Lung (tissue), 12 donors: ENCODE measurements around the gene TBL1Y. TPM values are rescaled to one million over a fixed set of nuclear protein-coding genes. Genes with fewer than 3 reads are reported as not detected.

Experiments
- ATAC-seq: fragments of 200-7000 bp; cut with Tn5 transposase; one replicate; pipeline ENCODE4 v1.9.1; 2020; ENCODE audit warnings: moderate number of reproducible peaks; ENCODE audit not compliant: insufficient read depth, low FRiP score
- DNase-seq, 3 donors: peaks; one replicate each; pipeline ENCODE4 v3.0.0-alpha.2; 2013 to 2017
- H3K27ac ChIP-seq, 2 donors: one replicate each; pipeline ENCODE4 v1.5.1; 2013; ENCODE audit warnings: mild to moderate bottlenecking in 2 of 2, moderate library complexity in 2 of 2, control low read depth in 1 of 2, inconsistent platforms in 1 of 2, low read depth in 1 of 2, low read length in 1 of 2
- H3K27me3 ChIP-seq, 3 donors: one replicate each; pipeline ENCODE4 v1.5.1; 2013; ENCODE audit warnings: low read length in 2 of 3; ENCODE audit not compliant: control insufficient read depth in 3 of 3, insufficient read depth in 3 of 3
- H3K36me3 ChIP-seq, 4 donors: one replicate each; pipeline ENCODE4 v1.5.1; 2013; ENCODE audit warnings: low read length in 4 of 4, mild to moderate bottlenecking in 1 of 4, moderate library complexity in 1 of 4; ENCODE audit not compliant: control insufficient read depth in 4 of 4, insufficient read depth in 4 of 4
- H3K4me1 ChIP-seq, 5 donors: one replicate each; pipeline ENCODE4 v1.5.1; 2013; ENCODE audit warnings: low read length in 5 of 5, mild to moderate bottlenecking in 2 of 5, moderate library complexity in 1 of 5; ENCODE audit not compliant: control insufficient read depth in 5 of 5, insufficient read depth in 5 of 5
- H3K4me3 ChIP-seq: one replicate; pipeline ENCODE4 v1.5.1; 2013; ENCODE audit warnings: mild to moderate bottlenecking, control low read depth, moderate library complexity
- H3K9ac ChIP-seq, 2 donors: one replicate each; pipeline ENCODE4 v1.5.1; 2013; ENCODE audit warnings: low read length in 2 of 2, control low read depth in 1 of 2; ENCODE audit not compliant: insufficient read depth in 1 of 2
- H3K9me3 ChIP-seq, 4 donors: one replicate each; pipeline ENCODE4 v1.5.1; 2013; ENCODE audit warnings: low read length in 3 of 4, mild to moderate bottlenecking in 1 of 4, moderate library complexity in 1 of 4; ENCODE audit not compliant: control insufficient read depth in 4 of 4, insufficient read depth in 3 of 4
- WGBS, 2 donors: extraction: QIAGEN DNeasy Blood & Tissue Kit; methylation state at CpG; one replicate each; pipeline ENCODE4 v1.1.7; 2013; 5-methylcytosine and 5-hydroxymethylcytosine counted together
- polyA plus RNA-seq, 2 donors: library from polyadenylated mRNA; stranded (reverse); fragments of 200-250 nt; gene quantifications; one replicate each; pipeline ENCODE4 v1.2.1, GENCODE V29; 2013
- total RNA-seq, 2 donors: library from RNA; depleted of rRNA in 1 of 2; stranded (reverse); fragments of >200 nt in 1 of 2; gene quantifications; one replicate each; pipeline ENCODE4 v1.2.1, GENCODE V29; 2014 to 2021
- TF ChIP-seq, protein P1 (sequence below): IDR thresholded peaks from 2 replicates; pipeline ENCODE4 v1.5.1; 2012; ENCODE audit warnings: mild to moderate bottlenecking; ENCODE audit errors: control extremely low read depth, extremely low read depth
- donor health status: control.
- donor health status: control.
- donor health status: Bipolar disorder and iron deficiency.
- donor health status: healthy.
- donor health status: DM: yes; HTN: yes; CAD: no.

Gene TBL1Y
- total and polyA plus RNA-seq, 4 donors, result 0.18 TPM; not detected in 3

DNA sequence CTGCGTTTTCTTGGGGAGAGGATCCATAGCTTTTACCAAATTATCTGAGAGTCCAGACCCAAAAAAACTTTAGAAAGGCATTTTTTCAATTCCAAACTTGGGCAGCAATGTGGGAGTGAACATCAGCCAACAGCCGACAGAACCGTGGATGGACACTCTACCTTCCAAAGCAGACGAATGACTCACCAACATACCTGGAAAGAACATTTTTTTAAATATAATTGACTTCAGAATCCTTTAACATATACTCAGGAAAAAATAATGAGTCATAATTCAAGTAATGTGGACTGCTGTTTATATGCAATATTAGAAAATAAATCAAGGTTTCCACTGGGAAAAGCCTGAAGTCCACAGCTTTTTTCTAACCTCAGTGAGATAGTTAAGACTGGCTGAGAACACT lies 211.7 kb downstream of the TBL1Y start:
- no peak for ATAC-seq
- TF ChIP-seq, protein P1, sequence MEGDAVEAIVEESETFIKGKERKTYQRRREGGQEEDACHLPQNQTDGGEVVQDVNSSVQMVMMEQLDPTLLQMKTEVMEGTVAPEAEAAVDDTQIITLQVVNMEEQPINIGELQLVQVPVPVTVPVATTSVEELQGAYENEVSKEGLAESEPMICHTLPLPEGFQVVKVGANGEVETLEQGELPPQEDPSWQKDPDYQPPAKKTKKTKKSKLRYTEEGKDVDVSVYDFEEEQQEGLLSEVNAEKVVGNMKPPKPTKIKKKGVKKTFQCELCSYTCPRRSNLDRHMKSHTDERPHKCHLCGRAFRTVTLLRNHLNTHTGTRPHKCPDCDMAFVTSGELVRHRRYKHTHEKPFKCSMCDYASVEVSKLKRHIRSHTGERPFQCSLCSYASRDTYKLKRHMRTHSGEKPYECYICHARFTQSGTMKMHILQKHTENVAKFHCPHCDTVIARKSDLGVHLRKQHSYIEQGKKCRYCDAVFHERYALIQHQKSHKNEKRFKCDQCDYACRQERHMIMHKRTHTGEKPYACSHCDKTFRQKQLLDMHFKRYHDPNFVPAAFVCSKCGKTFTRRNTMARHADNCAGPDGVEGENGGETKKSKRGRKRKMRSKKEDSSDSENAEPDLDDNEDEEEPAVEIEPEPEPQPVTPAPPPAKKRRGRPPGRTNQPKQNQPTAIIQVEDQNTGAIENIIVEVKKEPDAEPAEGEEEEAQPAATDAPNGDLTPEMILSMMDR, result no peak
- Histone ChIP-seq H3K4me1 (no peaks in the 10 kb centered on the region), H3K36me3 (no peaks in the 10 kb centered on the region), H3K27ac (no peak overlapping the region), H3K9ac (no peak overlapping the region), H3K4me3 (no peak overlapping the region), H3K27me3 (no peaks in the 10 kb centered on the region), H3K9me3 (no peaks in the 10 kb centered on the region)
- WGBS, 2 donors, result 77% methylated on average over 4 of the region's 4 CpGs; no CpG with 5 or more reads in 1 of the 2 donors
- DNase-seq, result no peak

DNA sequence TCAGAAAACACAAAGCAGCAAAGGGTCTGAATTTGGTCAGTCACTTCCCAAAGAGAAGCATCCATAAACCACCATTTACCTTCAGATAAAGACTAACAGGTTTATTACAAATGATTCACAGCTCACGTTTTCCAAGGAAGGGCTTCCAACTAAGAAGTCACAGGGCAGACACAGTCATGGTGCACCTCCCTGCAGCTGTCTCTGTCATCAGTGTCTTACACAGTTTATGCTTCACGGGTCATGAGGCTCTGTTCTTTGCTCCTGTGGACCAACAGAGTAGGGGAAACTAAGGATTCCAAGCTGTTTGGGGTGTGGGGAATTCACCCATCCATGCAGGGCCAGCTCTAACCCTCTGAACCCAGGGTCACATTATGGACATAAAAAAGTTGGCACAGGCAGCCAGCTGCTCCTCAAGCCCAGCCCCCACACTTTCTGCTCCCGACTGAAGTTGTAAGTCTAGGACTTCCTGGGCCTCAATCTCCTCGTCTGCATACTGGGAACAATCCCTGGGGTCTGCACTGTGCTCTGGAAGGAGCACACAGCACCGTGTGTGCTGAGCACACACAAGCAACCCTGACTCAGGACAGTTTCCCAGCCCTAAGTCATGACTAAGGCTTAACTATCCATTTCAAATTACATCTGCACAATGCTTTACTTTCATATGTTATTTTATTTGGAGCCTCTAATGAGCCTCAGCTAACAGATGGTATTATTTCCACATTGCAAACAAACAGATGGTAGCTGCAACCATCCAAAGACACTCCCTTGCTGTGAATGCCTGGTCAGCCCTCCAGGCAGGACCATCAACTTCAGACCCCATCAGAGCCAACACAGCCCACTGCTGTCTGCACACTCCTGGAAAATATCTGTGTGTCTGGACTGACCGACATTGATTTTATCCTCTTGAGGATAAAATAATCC lies 214.9 kb downstream of the TBL1Y start:
- DNase-seq, result no peak
- WGBS, 2 donors, result 57% methylated on average over 6 of the region's 6 CpGs; no CpG with 5 or more reads in 1 of the 2 donors
- H3K27ac ChIP-seq, result no peak overlapping the region
- H3K36me3 ChIP-seq, result no peaks in the 10 kb centered on the region
- H3K27me3 ChIP-seq, result no peaks in the 10 kb centered on the region
- H3K4me1 ChIP-seq, result no peaks in the 10 kb centered on the region
- H3K4me3 ChIP-seq, result no peak overlapping the region
- no peaks in the 10 kb centered on the region for H3K9me3 ChIP-seq
- TF ChIP-seq, protein P1, result no peak
- no peak for ATAC-seq
- no peak overlapping the region for H3K9ac ChIP-seq

DNA sequence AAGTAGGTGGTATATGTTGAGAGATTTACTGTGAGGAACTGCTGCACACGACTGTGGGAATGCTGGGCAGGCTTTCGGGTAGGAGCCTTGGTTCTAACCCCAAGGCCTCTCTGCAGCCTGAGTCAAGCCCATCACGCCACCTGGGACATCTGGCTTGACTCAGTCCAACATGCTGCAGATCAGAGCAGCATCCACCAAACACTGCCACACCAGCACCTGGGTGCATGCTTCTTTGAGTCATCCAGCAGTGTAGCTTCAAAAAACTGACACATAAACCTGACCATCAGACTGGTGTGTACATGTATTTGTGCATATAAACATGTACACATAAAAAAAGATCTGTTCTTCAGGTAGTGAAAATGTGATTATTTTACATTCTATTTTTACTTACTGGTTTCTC lies 217.7 kb downstream of the TBL1Y start:
- H3K9ac ChIP-seq, result no peak overlapping the region
- H3K4me1 ChIP-seq, result no peaks in the 10 kb centered on the region
- DNase-seq (no peak), ATAC-seq (no peak)
- no peaks in the 10 kb centered on the region for H3K36me3 ChIP-seq
- H3K27ac ChIP-seq, result no peak overlapping the region
- no peaks in the 10 kb centered on the region for H3K9me3 ChIP-seq
- WGBS, 2 donors, result 87% methylated on average over 3 of the region's 3 CpGs; no CpG with 5 or more reads in 1 of the 2 donors
- no peaks in the 10 kb centered on the region for H3K27me3 ChIP-seq
- TF ChIP-seq, protein P1, result no peak
- no peak overlapping the region for H3K4me3 ChIP-seq

Other genes starting within 250 kb of the TBL1Y start
- not detected for gene AMELY, start 1.1 kb downstream of the TBL1Y start, total RNA-seq
- not detected for gene AMELY, start 1.1 kb downstream of the TBL1Y start, polyA plus RNA-seq